ENCODE results near the gene RNF166. TPM values are rescaled to one million over a fixed set of nuclear protein-coding genes. Genes with fewer than 3 reads are reported as not detected.

RNF166 gene
- total and polyA plus RNA-seq, 2 donors from 2014 or later, result 16.3 to 31.4 TPM

GRCh38 chr16:88659160-88659559, 47.0 kb downstream of the RNF166 start:
- no peak overlapping the region for H3K27ac ChIP-seq (ENCODE audit: low read depth in 2 of 2, low read length in 2 of 2)
- no peaks in the 10 kb centered on the region for H3K9me3 ChIP-seq (ENCODE audit: control insufficient read depth in 2 of 3, insufficient read depth in 1 of 3, low read length in 3 of 3)
- peaks cover 0 to 4% (median 0%) of the 10 kb centered on the region in 3 donors for H3K4me1 ChIP-seq (ENCODE audit: control insufficient read depth in 2 of 3, insufficient read depth in 2 of 3, low read depth in 1 of 3, low read length in 3 of 3)
- no peak overlapping the region for H3K4me3 ChIP-seq (ENCODE audit: low read length in 3 of 3)
- H3K36me3 ChIP-seq (ENCODE audit: control insufficient read depth in 2 of 3, insufficient read depth in 3 of 3, low read length in 3 of 3), result peaks cover 0 to 3% (median 0%) of the 10 kb centered on the region in 3 donors
- intact Hi-C loops (cut with DNase I), result no loop called here
- H3K27me3 ChIP-seq (ENCODE audit: control insufficient read depth, insufficient read depth, low read length), result no peaks in the 10 kb centered on the region
- DNase-seq, result no peak
- TF ChIP-seq, protein P1, sequence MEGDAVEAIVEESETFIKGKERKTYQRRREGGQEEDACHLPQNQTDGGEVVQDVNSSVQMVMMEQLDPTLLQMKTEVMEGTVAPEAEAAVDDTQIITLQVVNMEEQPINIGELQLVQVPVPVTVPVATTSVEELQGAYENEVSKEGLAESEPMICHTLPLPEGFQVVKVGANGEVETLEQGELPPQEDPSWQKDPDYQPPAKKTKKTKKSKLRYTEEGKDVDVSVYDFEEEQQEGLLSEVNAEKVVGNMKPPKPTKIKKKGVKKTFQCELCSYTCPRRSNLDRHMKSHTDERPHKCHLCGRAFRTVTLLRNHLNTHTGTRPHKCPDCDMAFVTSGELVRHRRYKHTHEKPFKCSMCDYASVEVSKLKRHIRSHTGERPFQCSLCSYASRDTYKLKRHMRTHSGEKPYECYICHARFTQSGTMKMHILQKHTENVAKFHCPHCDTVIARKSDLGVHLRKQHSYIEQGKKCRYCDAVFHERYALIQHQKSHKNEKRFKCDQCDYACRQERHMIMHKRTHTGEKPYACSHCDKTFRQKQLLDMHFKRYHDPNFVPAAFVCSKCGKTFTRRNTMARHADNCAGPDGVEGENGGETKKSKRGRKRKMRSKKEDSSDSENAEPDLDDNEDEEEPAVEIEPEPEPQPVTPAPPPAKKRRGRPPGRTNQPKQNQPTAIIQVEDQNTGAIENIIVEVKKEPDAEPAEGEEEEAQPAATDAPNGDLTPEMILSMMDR (IDR thresholded peaks at IDR 0.05; ENCODE audit: borderline replicate concordance, extremely low read depth, insufficient read depth), result no peak
- no peak overlapping the region for H3K9ac ChIP-seq (ENCODE audit: low read length in 3 of 3)
- no peak for FAIRE-seq

- DNase-seq, result no peak
- peaks cover 0 to 4% (median 0%) of the 10 kb centered on the region in 3 donors for H3K4me1 ChIP-seq (ENCODE audit: control insufficient read depth in 2 of 3, insufficient read depth in 2 of 3, low read depth in 1 of 3, low read length in 3 of 3)
These were observed 47.5 kb downstream of the RNF166 start for GRCh38 chr16:88658714-88659113.

GRCh38 chr16:88657371-88657770, 48.8 kb downstream of the RNF166 start:
- H3K9me3 ChIP-seq (ENCODE audit: control insufficient read depth in 2 of 3, insufficient read depth in 1 of 3, low read length in 3 of 3), result no peaks in the 10 kb centered on the region
- H3K4me3 ChIP-seq (ENCODE audit: low read length in 3 of 3), result no peak overlapping the region
- H3K9ac ChIP-seq (ENCODE audit: low read length in 3 of 3), result no peak overlapping the region
- TF ChIP-seq, protein P1 (IDR thresholded peaks at IDR 0.05; ENCODE audit: borderline replicate concordance, extremely low read depth, insufficient read depth), result no peak
- FAIRE-seq, result no peak
- H3K36me3 ChIP-seq (ENCODE audit: control insufficient read depth in 2 of 3, insufficient read depth in 3 of 3, low read length in 3 of 3), result peaks cover 0 to 3% (median 0%) of the 10 kb centered on the region in 3 donors
- intact Hi-C loops (cut with DNase I), result no loop called here
- no peak overlapping the region for H3K27ac ChIP-seq (ENCODE audit: low read depth in 2 of 2, low read length in 2 of 2)
- H3K27me3 ChIP-seq (ENCODE audit: control insufficient read depth, insufficient read depth, low read length), result no peaks in the 10 kb centered on the region
- H3K4me1 ChIP-seq (ENCODE audit: control insufficient read depth in 2 of 3, insufficient read depth in 2 of 3, low read depth in 1 of 3, low read length in 3 of 3), result peaks cover 0 to 3% (median 0%) of the 10 kb centered on the region in 3 donors
- no peak for DNase-seq

More at GRCh38 chr16:88658714-88659113, 47.5 kb downstream of the RNF166 start:
- H3K27ac ChIP-seq (ENCODE audit: low read depth in 2 of 2, low read length in 2 of 2), result no peak overlapping the region
- no peak overlapping the region for H3K9ac ChIP-seq (ENCODE audit: low read length in 3 of 3)
- FAIRE-seq, result no peak
- intact Hi-C loops (cut with DNase I), result no loop called here
- no peak overlapping the region for H3K4me3 ChIP-seq (ENCODE audit: low read length in 3 of 3)
- no peaks in the 10 kb centered on the region for H3K27me3 ChIP-seq (ENCODE audit: control insufficient read depth, insufficient read depth, low read length)
- H3K36me3 ChIP-seq (ENCODE audit: control insufficient read depth in 2 of 3, insufficient read depth in 3 of 3, low read length in 3 of 3), result peaks cover 0 to 3% (median 0%) of the 10 kb centered on the region in 3 donors
- TF ChIP-seq, protein P1 (IDR thresholded peaks at IDR 0.05; ENCODE audit: borderline replicate concordance, extremely low read depth, insufficient read depth), result no peak
- H3K9me3 ChIP-seq (ENCODE audit: control insufficient read depth in 2 of 3, insufficient read depth in 1 of 3, low read length in 3 of 3), result no peaks in the 10 kb centered on the region
